Activated B cell treated with CpG ODN at 0.5 μM for 24 hours (primary cell): Measurements from ENCODE around the gene SKAP2. TPM values are rescaled to one million over a fixed set of nuclear protein-coding genes. Genes with fewer than 3 reads are reported as not detected.

Experiments used
- ATAC-seq: fragments of 200-7000 bp; cut with Tn5 transposase; one replicate; pipeline ENCODE4 v1.10.0; 2021; ENCODE audit warnings: low read depth, mild to moderate bottlenecking, moderate library complexity
- CTCF ChIA-PET: fragments of 350-600 bp; sonication (Branson Sonifier 250); formaldehyde crosslinking; loops from one replicate; lab custom pipeline; 2021; ENCODE audit warnings: antibody characterized with exemption; lab: Charles Lee
- POLR2A ChIA-PET: fragments of 350-600 bp; sonication (Branson Sonifier 250); formaldehyde crosslinking; loops from one replicate; lab custom pipeline; 2021; ENCODE audit warnings: antibody characterized with exemption; lab: Charles Lee
- DNase-seq: peaks from one replicate; pipeline ENCODE4 v3.0.0; 2022
- H3K27ac Mint-ChIP-seq: one replicate; pipeline ENCODE4 v1.8.0; 2020; ENCODE audit warnings: mixed read lengths
- H3K27me3 Mint-ChIP-seq: one replicate; pipeline ENCODE4 v1.8.0; 2021; ENCODE audit warnings: mixed read lengths
- H3K36me3 Mint-ChIP-seq: one replicate; pipeline ENCODE4 v1.8.0; 2021; ENCODE audit warnings: low read depth, mixed read lengths
- H3K4me1 Mint-ChIP-seq: one replicate; pipeline ENCODE4 v1.8.0; 2021; ENCODE audit warnings: mixed read lengths
- H3K4me3 Mint-ChIP-seq: one replicate; pipeline ENCODE4 v1.8.0; 2020; ENCODE audit warnings: mild to moderate bottlenecking, mixed read lengths
- H3K9me3 Mint-ChIP-seq: one replicate; pipeline ENCODE4 v1.8.0; 2020; ENCODE audit warnings: mixed read lengths
- intact Hi-C: fragments of 100-400 bp; cut with micrococcal nuclease; formaldehyde crosslinking; loops from one replicate; pipeline ENCODE4 v1.15.1; 2024
- total RNA-seq: library from RNA; stranded (reverse); gene quantifications from 2 replicates; pipeline ENCODE4 v1.2.3, GENCODE V29; 2022
- TF ChIP-seq, protein P1 (sequence below): fragments of 200-600 bp; IDR thresholded peaks from one replicate; pipeline ENCODE4 v1.8.0; 2022; ENCODE audit warnings: antibody characterized with exemption, mild to moderate bottlenecking

Gene SKAP2
- total RNA-seq, 1 donor from 2014 or later: 75.6 TPM

GRCh38 chr7:26638140-26638539, 226.2 kb downstream of the SKAP2 start:
- intact Hi-C loops: no loop called here
- TF ChIP-seq, protein P1, sequence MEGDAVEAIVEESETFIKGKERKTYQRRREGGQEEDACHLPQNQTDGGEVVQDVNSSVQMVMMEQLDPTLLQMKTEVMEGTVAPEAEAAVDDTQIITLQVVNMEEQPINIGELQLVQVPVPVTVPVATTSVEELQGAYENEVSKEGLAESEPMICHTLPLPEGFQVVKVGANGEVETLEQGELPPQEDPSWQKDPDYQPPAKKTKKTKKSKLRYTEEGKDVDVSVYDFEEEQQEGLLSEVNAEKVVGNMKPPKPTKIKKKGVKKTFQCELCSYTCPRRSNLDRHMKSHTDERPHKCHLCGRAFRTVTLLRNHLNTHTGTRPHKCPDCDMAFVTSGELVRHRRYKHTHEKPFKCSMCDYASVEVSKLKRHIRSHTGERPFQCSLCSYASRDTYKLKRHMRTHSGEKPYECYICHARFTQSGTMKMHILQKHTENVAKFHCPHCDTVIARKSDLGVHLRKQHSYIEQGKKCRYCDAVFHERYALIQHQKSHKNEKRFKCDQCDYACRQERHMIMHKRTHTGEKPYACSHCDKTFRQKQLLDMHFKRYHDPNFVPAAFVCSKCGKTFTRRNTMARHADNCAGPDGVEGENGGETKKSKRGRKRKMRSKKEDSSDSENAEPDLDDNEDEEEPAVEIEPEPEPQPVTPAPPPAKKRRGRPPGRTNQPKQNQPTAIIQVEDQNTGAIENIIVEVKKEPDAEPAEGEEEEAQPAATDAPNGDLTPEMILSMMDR: no peak
- no peak for ATAC-seq
- Mint-ChIP-seq H3K4me1 (no peaks in the 10 kb centered on the region), H3K27ac (no peak overlapping the region), H3K9me3 (no peaks in the 10 kb centered on the region), H3K36me3 (no peaks in the 10 kb centered on the region), H3K4me3 (no peak overlapping the region), H3K27me3 (no peaks in the 10 kb centered on the region)
- ChIA-PET CTCF (no interaction called here), POLR2A (no interaction called here)
- no peak for DNase-seq

DNA sequence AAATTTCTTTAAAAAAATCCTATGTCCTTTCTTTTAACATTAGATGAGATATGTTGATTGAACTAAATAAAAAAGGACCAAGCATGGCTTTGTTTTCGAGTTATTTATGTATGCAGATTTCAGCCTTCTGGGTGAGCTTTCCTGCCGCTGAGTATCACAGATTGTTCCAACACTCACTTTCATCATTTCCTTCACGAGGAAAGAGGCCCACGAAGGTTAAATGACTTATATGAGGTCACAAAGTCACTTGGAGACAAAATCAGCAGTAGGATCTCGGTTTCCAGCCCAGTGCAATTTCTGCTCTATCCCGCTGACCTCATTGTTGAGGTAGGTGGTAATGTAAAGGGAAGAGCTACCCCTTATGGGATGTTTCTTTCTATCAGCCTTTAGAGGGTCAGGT, 226.8 kb downstream of the SKAP2 start:
- Mint-ChIP-seq H3K27ac (no peak overlapping the region), H3K27me3 (no peaks in the 10 kb centered on the region), H3K4me3 (no peak overlapping the region), H3K9me3 (no peaks in the 10 kb centered on the region), H3K4me1 (no peaks in the 10 kb centered on the region), H3K36me3 (no peaks in the 10 kb centered on the region)
- no peak for ATAC-seq
- intact Hi-C loops: no loop called here
- ChIA-PET POLR2A (no interaction called here), CTCF (no interaction called here)
- DNase-seq: no peak
- TF ChIP-seq, protein P1: no peak

DNA sequence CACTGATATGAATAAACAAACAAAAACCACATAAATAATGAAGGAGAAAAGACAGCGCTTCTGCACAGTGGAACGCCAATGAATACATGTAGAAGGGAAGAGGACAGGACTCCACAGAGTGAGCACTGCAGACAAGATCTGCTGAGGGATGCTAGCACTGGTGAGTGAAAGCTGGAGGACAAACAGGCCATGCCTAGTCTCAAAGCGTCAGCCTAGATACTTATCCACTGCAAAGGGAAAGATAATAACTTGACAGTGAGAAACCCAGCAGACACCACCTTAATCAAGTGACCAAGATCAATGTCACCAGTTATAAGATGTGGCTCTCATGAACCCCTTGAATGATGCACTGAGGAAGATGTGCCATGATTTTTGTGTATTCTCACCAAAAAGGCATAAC, 227.6 kb downstream of the SKAP2 start:
- DNase-seq: no peak
- no peaks in the 10 kb centered on the region for H3K4me1 Mint-ChIP-seq
- no peak overlapping the region for H3K4me3 Mint-ChIP-seq
- H3K27ac Mint-ChIP-seq: no peak overlapping the region
- POLR2A ChIA-PET: no interaction called here
- intact Hi-C loops: no loop called here
- no peak for ATAC-seq
- TF ChIP-seq, protein P1: no peak
- no peaks in the 10 kb centered on the region for H3K27me3 Mint-ChIP-seq
- CTCF ChIA-PET: no interaction called here
- H3K36me3 Mint-ChIP-seq: no peaks in the 10 kb centered on the region
- H3K9me3 Mint-ChIP-seq: no peaks in the 10 kb centered on the region

DNA sequence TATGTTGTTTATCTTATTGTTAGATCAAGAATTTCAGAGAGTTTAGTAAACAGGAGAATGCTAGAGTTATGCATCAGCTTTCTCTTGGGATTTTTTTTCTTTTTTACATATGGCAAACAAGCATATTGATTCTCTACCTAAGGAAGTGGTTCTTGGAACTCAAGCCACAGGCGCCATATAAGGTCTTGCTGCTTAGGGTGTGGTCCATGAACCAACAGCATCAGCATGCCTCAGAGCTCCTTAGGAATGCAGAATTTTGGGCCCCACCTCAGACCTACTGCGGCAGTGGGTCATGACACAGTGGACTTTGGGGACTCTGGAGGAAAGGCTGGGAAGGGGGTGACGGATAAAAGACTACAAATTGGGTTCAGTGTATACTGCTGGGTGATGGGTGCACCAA, 230.8 kb downstream of the SKAP2 start:
- no peaks in the 10 kb centered on the region for H3K4me1 Mint-ChIP-seq
- H3K36me3 Mint-ChIP-seq: no peaks in the 10 kb centered on the region
- POLR2A ChIA-PET: no interaction called here
- ATAC-seq: no peak
- no peak for DNase-seq
- TF ChIP-seq, protein P1: no peak
- intact Hi-C loops: no loop called here
- no peaks in the 10 kb centered on the region for H3K27me3 Mint-ChIP-seq
- H3K27ac Mint-ChIP-seq: no peak overlapping the region
- CTCF ChIA-PET: interaction anchor here (1.5 kb wide), 1 partner anchor 264 kb away, joined by 3 read pairs; no protein-coding TSS in a partner anchor
- no peak overlapping the region for H3K4me3 Mint-ChIP-seq
- no peaks in the 10 kb centered on the region for H3K9me3 Mint-ChIP-seq

DNA sequence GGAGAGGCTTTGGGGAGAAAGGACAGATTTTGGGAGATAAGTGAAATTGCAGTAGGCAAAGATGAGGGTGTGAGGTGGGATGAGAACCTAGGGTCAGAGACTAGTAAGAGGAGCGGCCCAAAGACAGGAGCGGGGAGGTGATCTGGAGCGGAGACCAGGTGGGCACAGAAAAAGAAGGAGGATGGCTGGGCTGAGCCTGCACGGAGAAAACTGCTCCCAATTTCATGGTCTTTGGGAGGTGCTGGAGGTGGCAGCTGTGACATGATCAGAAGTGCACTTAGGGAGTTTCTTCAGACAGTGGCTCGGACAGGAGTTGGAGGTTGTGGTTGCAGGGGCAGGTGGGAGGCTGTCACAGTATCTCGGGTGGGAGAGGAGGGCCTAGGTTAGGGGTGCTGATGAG, 232.8 kb downstream of the SKAP2 start:
- no peak for DNase-seq
- no peak overlapping the region for H3K4me3 Mint-ChIP-seq
- intact Hi-C loops: no loop called here
- no peaks in the 10 kb centered on the region for H3K36me3 Mint-ChIP-seq
- POLR2A ChIA-PET: no interaction called here
- H3K4me1 Mint-ChIP-seq: no peaks in the 10 kb centered on the region
- TF ChIP-seq, protein P1: no peak
- H3K27me3 Mint-ChIP-seq: no peaks in the 10 kb centered on the region
- CTCF ChIA-PET: no interaction called here
- ATAC-seq: no peak
- H3K27ac Mint-ChIP-seq: no peak overlapping the region
- no peaks in the 10 kb centered on the region for H3K9me3 Mint-ChIP-seq
